IMR-90 (cell line): ENCODE data around the gene TBX1. TPM values are rescaled to one million over a fixed set of nuclear protein-coding genes. Genes with fewer than 3 reads are reported as not detected.

Experiments used
- ATAC-seq: fragments of 200-7000 bp; cut with Tn5 transposase; 2 replicates; pipeline ENCODE4 v1.9.1; 2020; ENCODE audit warnings: low read depth, mild to moderate bottlenecking, moderate library complexity
- BruUV-seq: library from RNA; stranded (reverse); fragments of 400-500 nt; replicated peaks from 2 replicates; lab custom pipeline; 2021; lab: Mats Ljungman, UMichigan
- CTCF ChIA-PET: fragments of 300-600 bp; formaldehyde crosslinking; extraction: SDS; loops from one replicate; lab custom pipeline; 2021; ENCODE audit warnings: antibody characterized with exemption; lab: Yijun Ruan, JAX
- POLR2A ChIA-PET: fragments of 300-600 bp; sonication (Branson Sonifier 250); formaldehyde crosslinking; loops from one replicate; lab custom pipeline; 2022; ENCODE audit warnings: antibody characterized with exemption; ENCODE audit not compliant: unreplicated experiment; lab: Charles Lee
- DNase-seq: peaks from one replicate; pipeline ENCODE4 v3.0.0; 2013
- H2AFZ ChIP-seq: replicated peaks from 2 replicates; pipeline ENCODE3; 2013; ENCODE audit warnings: low read length, mild to moderate bottlenecking; ENCODE audit not compliant: poor library complexity
- H2AK5ac ChIP-seq: 2 replicates; pipeline ENCODE4 v1.6.1; 2013; ENCODE audit warnings: low read depth, low read length, inconsistent platforms
- H2AK9ac ChIP-seq: replicated peaks from 2 replicates; pipeline ENCODE3; 2013; ENCODE audit warnings: mild to moderate bottlenecking, low read depth, low read length, moderate library complexity; ENCODE audit not compliant: poor library complexity
- H2BK120ac ChIP-seq: 2 replicates; pipeline ENCODE4 v1.6.1; 2013; ENCODE audit warnings: low read depth, low read length, inconsistent platforms
- H2BK15ac ChIP-seq: 3 replicates; pipeline ENCODE4 v1.6.1; 2013; ENCODE audit warnings: low read depth, low read length, inconsistent platforms
- H2BK20ac ChIP-seq: 2 replicates; pipeline ENCODE4 v1.6.1; 2013; ENCODE audit warnings: low read depth, mild to moderate bottlenecking, inconsistent platforms, low read length, moderate library complexity
- H2BK5ac ChIP-seq: 2 replicates; pipeline ENCODE4 v1.6.1; 2013; ENCODE audit warnings: mild to moderate bottlenecking, low read depth, low read length, inconsistent platforms; ENCODE audit not compliant: poor library complexity, severe bottlenecking
- H3K14ac ChIP-seq: replicated peaks from 2 replicates; pipeline ENCODE4 v1.6.1; 2013; ENCODE audit warnings: low read depth, low read length, inconsistent platforms
- H3K18ac ChIP-seq: 2 replicates; pipeline ENCODE4 v1.6.1; 2013; ENCODE audit warnings: low read depth, low read length, control low read depth
- H3K23ac ChIP-seq: 2 replicates; pipeline ENCODE4 v1.6.1; 2013; ENCODE audit warnings: low read depth, low read length, inconsistent platforms
- H3K27ac ChIP-seq: 2 replicates; pipeline ENCODE4 v1.5.1; 2013; ENCODE audit warnings: mild to moderate bottlenecking, control low read depth, low read length; ENCODE audit not compliant: insufficient read depth
- H3K27me3 ChIP-seq: 2 replicates; pipeline ENCODE4 v1.6.1; 2013; ENCODE audit warnings: low read length; ENCODE audit not compliant: control insufficient read depth, insufficient read depth
- H3K36me3 ChIP-seq: 2 replicates; pipeline ENCODE4 v1.6.1; 2013; ENCODE audit warnings: low read length, mixed read lengths; ENCODE audit not compliant: control insufficient read depth, insufficient read depth
- H3K4ac ChIP-seq: 2 replicates; pipeline ENCODE4 v1.6.1; 2013; ENCODE audit warnings: low read depth, low read length, inconsistent platforms
- H3K4me1 ChIP-seq: 2 replicates; pipeline ENCODE4 v1.6.1; 2013; ENCODE audit warnings: low read length, mixed read lengths; ENCODE audit not compliant: control insufficient read depth, insufficient read depth
- H3K4me2 ChIP-seq: 2 replicates; pipeline ENCODE4 v1.6.1; 2013; ENCODE audit warnings: low read depth, mild to moderate bottlenecking, control low read depth, low read length, moderate library complexity
- H3K4me3 ChIP-seq: 2 replicates; pipeline ENCODE4 v1.5.1; 2013; ENCODE audit warnings: low read depth, mild to moderate bottlenecking, control low read depth, low read length, moderate library complexity; ENCODE audit not compliant: insufficient read depth
- H3K56ac ChIP-seq: 2 replicates; pipeline ENCODE4 v1.6.1; 2013; ENCODE audit warnings: low read length, inconsistent platforms; ENCODE audit not compliant: insufficient read depth; ENCODE audit errors: extremely low read depth
- H3K79me1 ChIP-seq, 2 experiments: 2 replicates each; pipeline ENCODE4 v1.6.1; 2013; ENCODE audit warnings: low read length in 2 of 2, inconsistent platforms in 1 of 2, low read depth in 1 of 2
- H3K9ac ChIP-seq: 2 replicates; pipeline ENCODE4 v1.6.1; 2013; ENCODE audit warnings: low read depth, low read length, control low read depth
- H3K9me1 ChIP-seq: 2 replicates; pipeline ENCODE4 v1.6.1; 2013; ENCODE audit warnings: low read length, inconsistent platforms; ENCODE audit not compliant: insufficient read depth
- H3K9me3 ChIP-seq: 2 replicates; pipeline ENCODE4 v1.6.1; 2013; ENCODE audit warnings: low read length; ENCODE audit not compliant: control insufficient read depth, insufficient read depth
- H4K20me1 ChIP-seq: 2 replicates; pipeline ENCODE4 v1.6.1; 2013; ENCODE audit warnings: low read length, inconsistent platforms; ENCODE audit not compliant: insufficient read depth
- H4K5ac ChIP-seq: 2 replicates; pipeline ENCODE4 v1.6.1; 2013; ENCODE audit warnings: mild to moderate bottlenecking, low read depth, low read length, control low read depth
- H4K8ac ChIP-seq, 2 experiments: 2 replicates each; pipeline ENCODE4 v1.6.1; 2013; ENCODE audit warnings: low read depth in 2 of 2, low read length in 2 of 2, control low read depth in 1 of 2, inconsistent platforms in 1 of 2
- H4K91ac ChIP-seq: 2 replicates; pipeline ENCODE4 v1.6.1; 2013; ENCODE audit warnings: low read depth, low read length, inconsistent platforms; ENCODE audit not compliant: insufficient read depth
- BHLHE40 ChIP-seq: fragments of 150-350 bp; IDR thresholded peaks from 2 replicates; pipeline ENCODE4 v1.6.1; 2016; ENCODE audit warnings: mild to moderate bottlenecking, low read depth, low read length
- CEBPB ChIP-seq: IDR thresholded peaks from 2 replicates; pipeline ENCODE4 v1.6.1; 2012; ENCODE audit warnings: low read depth, low read length, improper control_type of control experiment
- CHD1 ChIP-seq: IDR thresholded peaks from 2 replicates; pipeline ENCODE4 v1.6.1; 2012; ENCODE audit warnings: low read depth, low read length, improper control_type of control experiment
- CTCF ChIP-seq: conservative IDR thresholded peaks from 2 replicates; pipeline ENCODE4 v1.5.1; 2012; ENCODE audit warnings: mild to moderate bottlenecking, low read depth, low read length, improper control_type of control experiment
- ELK1 ChIP-seq: fragments of 150-350 bp; IDR thresholded peaks from 2 replicates; pipeline ENCODE4 v1.6.1; 2016; ENCODE audit warnings: low read depth, mild to moderate bottlenecking, low read length, moderate library complexity, borderline replicate concordance
- FOS ChIP-seq: fragments of 150-350 bp; IDR thresholded peaks from 2 replicates; pipeline ENCODE4 v1.6.1; 2016; ENCODE audit warnings: low read depth, low read length
- MAFK ChIP-seq: IDR thresholded peaks from 2 replicates; pipeline ENCODE4 v1.6.1; 2012; ENCODE audit warnings: low read depth, low read length, improper control_type of control experiment
- MAZ ChIP-seq: IDR thresholded peaks from 2 replicates; pipeline ENCODE4 v1.6.1; 2012; ENCODE audit warnings: low read depth, mild to moderate bottlenecking, low read length, improper control_type of control experiment, moderate library complexity, borderline replicate concordance
- MXI1 ChIP-seq: IDR thresholded peaks from 2 replicates; pipeline ENCODE4 v1.6.1; 2012; ENCODE audit warnings: low read depth, mild to moderate bottlenecking, low read length, moderate library complexity, borderline replicate concordance
- NFE2L2 ChIP-seq: fragments of 150-350 bp; IDR thresholded peaks from 2 replicates; pipeline ENCODE4 v1.6.1; 2016; ENCODE audit warnings: low read depth, mild to moderate bottlenecking, low read length
- POLR2A ChIP-seq: IDR thresholded peaks from 2 replicates; pipeline ENCODE4 v1.6.1; 2012; ENCODE audit warnings: mild to moderate bottlenecking, low read depth, low read length
- RAD21 ChIP-seq: IDR thresholded peaks from 2 replicates; pipeline ENCODE4 v1.6.1; 2012; ENCODE audit warnings: low read length, improper control_type of control experiment
- RCOR1 ChIP-seq: IDR thresholded peaks from 2 replicates; pipeline ENCODE4 v1.6.1; 2012; ENCODE audit warnings: mild to moderate bottlenecking, low read length, improper control_type of control experiment; ENCODE audit not compliant: insufficient replicate concordance
- RFX5 ChIP-seq: IDR thresholded peaks from 2 replicates; pipeline ENCODE4 v1.8.0; 2012; ENCODE audit warnings: low read depth, mild to moderate bottlenecking, low read length, moderate library complexity
- SMC3 ChIP-seq: fragments of 150-350 bp; IDR thresholded peaks from 2 replicates; pipeline ENCODE4 v1.6.1; 2016; ENCODE audit warnings: low read depth, mild to moderate bottlenecking, antibody characterized with exemption, low read length, moderate library complexity
- USF2 ChIP-seq: fragments of 150-350 bp; IDR thresholded peaks from 2 replicates; pipeline ENCODE4 v1.6.1; 2017; ENCODE audit warnings: mild to moderate bottlenecking, antibody characterized with exemption, low read length, low read depth
- WGBS, 2 experiments: methylation state at CpG; one replicate each; pipeline versions ENCODE4 v1.1.5 to v1.1.7; 2013; ENCODE audit warnings: missing lambda C conversion rate in 2 of 2; ENCODE audit not compliant: insufficient read length in 1 of 2; ENCODE audit errors: extremely low coverage in 2 of 2; 5-methylcytosine and 5-hydroxymethylcytosine counted together
- dilution Hi-C: fragments of 300-500 bp; cut with HindIII; formaldehyde crosslinking; loops from one replicate; pipeline ENCODE4 v1.14.3; 2018; ENCODE audit warnings: low sequenced_read_pairs; ENCODE audit not compliant: unreplicated experiment
- in situ Hi-C: fragments of 300-500 bp; cut with MboI; formaldehyde crosslinking; loops from 3 replicates; pipeline ENCODE4 v1.14.3; 2019; ENCODE audit warnings: low sequenced_read_pairs, inconsistent platforms, mixed read lengths
- intact Hi-C: fragments of 100-400 bp; cut with micrococcal nuclease; formaldehyde crosslinking; loops from 2 replicates; pipeline ENCODE4 v1.10.0; 2022
- polyA plus RNA-seq, 3 experiments: library from polyadenylated mRNA; depleted of rRNA; stranded (reverse); fragments of >200 nt; gene quantifications; 2 replicates each; pipeline ENCODE4 v1.2.3, GENCODE V29; 2012; ENCODE audit warnings: low replicate concordance in 1 of 3
- total RNA-seq: library from RNA; depleted of rRNA; stranded (reverse); fragments of >200 nt; gene quantifications from 2 replicates; pipeline ENCODE4 v1.2.3, GENCODE V29; 2012

The TBX1 gene
- total and polyA plus RNA-seq, 2 of the 4 experiments (the other 2 are of a cell fraction) = 0.03 TPM; not detected in 1

- no TSS peak for BruUV-seq
Measured at GRCh38 chr22:19728836-19729235, 31.7 kb upstream of the TBX1 start.

More at GRCh38 chr22:19728836-19729235, 31.7 kb upstream of the TBX1 start:
- Histone ChIP-seq H2AFZ (no peak overlapping the region), H2AK9ac (no peak overlapping the region), H4K5ac (no peak overlapping the region), H4K8ac (no peak overlapping the region), H2BK20ac (no peak overlapping the region), H3K18ac (no peak overlapping the region), H3K9me1 (no peaks in the 10 kb centered on the region), H3K9me3 (no peaks in the 10 kb centered on the region), H3K4me2 (no peak overlapping the region), H3K79me1 (no peaks in the 10 kb centered on the region), H2BK15ac (no peak overlapping the region), H3K9ac (no peak overlapping the region), H2AK5ac (no peak overlapping the region), H3K14ac (no peak overlapping the region), H2BK5ac (no peak overlapping the region), H3K4me1 (no peaks in the 10 kb centered on the region; the same call in none of the 2 replicates), H3K27me3 (peaks cover 19% of the 10 kb centered on the region; the same call in 1 of the 2 replicates), H3K4ac (no peak overlapping the region), H3K56ac (no peak overlapping the region), H3K23ac (no peak overlapping the region), H3K27ac (no peak overlapping the region), H4K20me1 (no peaks in the 10 kb centered on the region), H3K36me3 (no peaks in the 10 kb centered on the region), H3K4me3 (no peak overlapping the region), H2BK120ac (no peak overlapping the region), H4K91ac (no peak overlapping the region)
- TF ChIP-seq RAD21 (no peak), CTCF (no peak), CEBPB (no peak), MXI1 (no peak), USF2 (no peak), RFX5 (no peak), RCOR1 (no peak), ELK1 (no peak), MAFK (no peak), POLR2A (no peak), NFE2L2 (no peak), CHD1 (no peak), SMC3 (no peak), BHLHE40 (no peak), MAZ (no peak), FOS (no peak)
- ChIA-PET CTCF (interaction anchor here (1.6 kb wide), 1 partner anchor 220 kb away, joined by 7 read pairs; no protein-coding TSS in a partner anchor), POLR2A (no interaction called here)
- in situ Hi-C loops = no loop called here
- dilution Hi-C loops = no loop called here
- DNase-seq (no peak), ATAC-seq (no peak)
- intact Hi-C loops = no loop called here
- WGBS, 2 experiments = 48% methylated on average over 8 of the region's 10 CpGs; no CpG with 5 or more reads in 1 of the 2 experiments
